B cell (primary cell): Measurements from ENCODE around the gene WDR76. TPM values are rescaled to one million over a fixed set of nuclear protein-coding genes. Genes with fewer than 3 reads are reported as not detected.

ENCODE experiments used
- ATAC-seq: fragments of 200-7000 bp; cut with Tn5 transposase; one replicate; pipeline ENCODE4 v1.10.0; 2021; ENCODE audit warnings: low read depth, mild to moderate bottlenecking, moderate number of reproducible peaks, moderate library complexity
- CTCF ChIA-PET: fragments of 350-600 bp; sonication (Branson Sonifier 250); formaldehyde crosslinking; loops from one replicate; lab custom pipeline; 2021; ENCODE audit warnings: antibody characterized with exemption, inconsistent platforms; lab: Charles Lee
- POLR2A ChIA-PET: fragments of 350-600 bp; sonication (Branson Sonifier 250); formaldehyde crosslinking; loops from one replicate; lab custom pipeline; 2021; ENCODE audit warnings: antibody characterized with exemption; lab: Charles Lee
- DNase-seq: peaks from one replicate; pipeline ENCODE4 v3.0.0; 2013
- H2AFZ ChIP-seq: 2 replicates; pipeline ENCODE4 v1.6.1; 2012; ENCODE audit warnings: mild to moderate bottlenecking, low read depth, low read length; ENCODE audit not compliant: insufficient read depth, poor library complexity, severe bottlenecking
- H3K27ac ChIP-seq, 2 donors: 1 replicate in 1 of 2; 2 replicates in 1 of 2; pipeline ENCODE4 v1.5.1; 2012 to 2013; ENCODE audit warnings: low read length in 2 of 2, mild to moderate bottlenecking in 2 of 2, moderate library complexity in 1 of 2
- H3K27me3 ChIP-seq, 4 experiments: fragments of 200-600 bp in 1 of 4; sonication (generic) in 1 of 4; replicated peaks in 1 of 4; 1 replicate in 2 of 4; 2 replicates in 2 of 4; pipeline versions ENCODE4 v1.6.1 to v1.7.0; 2013 to 2016; ENCODE audit warnings: low read length in 3 of 4, mild to moderate bottlenecking in 2 of 4, mixed read lengths in 1 of 4, moderate library complexity in 1 of 4; ENCODE audit not compliant: insufficient read depth in 4 of 4, control insufficient read depth in 3 of 4; ENCODE audit errors: control extremely low read depth in 1 of 4
- H3K36me3 ChIP-seq, 2 experiments: replicated peaks in 1 of 2; 1 replicate in 1 of 2; 2 replicates in 1 of 2; pipeline versions ENCODE4 v1.6.1 to v1.7.1; 2013; ENCODE audit warnings: low read length in 1 of 2; ENCODE audit not compliant: insufficient read depth in 2 of 2, control insufficient read depth in 1 of 2; ENCODE audit errors: control extremely low read depth in 1 of 2, extremely low read depth in 1 of 2
- H3K4me1 ChIP-seq, 2 donors: fragments of 200-600 bp in 1 of 2; sonication (generic) in 1 of 2; 1 replicate in 1 of 2; 2 replicates in 1 of 2; pipeline versions ENCODE4 v1.5.1 to v1.6.1; 2013 to 2017; ENCODE audit warnings: low read length in 2 of 2; ENCODE audit not compliant: control insufficient read depth in 2 of 2, insufficient read depth in 2 of 2
- H3K4me2 ChIP-seq: replicated peaks from 2 replicates; pipeline ENCODE3; 2012; ENCODE audit warnings: mild to moderate bottlenecking, low read depth, low read length; ENCODE audit not compliant: poor library complexity, severe bottlenecking
- H3K4me3 ChIP-seq, 5 experiments: fragments of 200-600 bp in 1 of 5; sonication (generic) in 1 of 5; 1 replicate in 3 of 5; 2 replicates in 2 of 5; pipeline versions ENCODE4 v1.5.1 to v1.7.0; 2011 to 2016; ENCODE audit warnings: low read length in 4 of 5, mild to moderate bottlenecking in 4 of 5, low read depth in 2 of 5, control low read depth in 1 of 5, moderate library complexity in 1 of 5; ENCODE audit not compliant: insufficient read depth in 1 of 5; ENCODE audit errors: control extremely low read depth in 1 of 5, extremely low read depth in 1 of 5
- H3K79me2 ChIP-seq: fragments of 200-600 bp; sonication (generic); one replicate; pipeline ENCODE4 v1.6.0; 2016; ENCODE audit warnings: low read length; ENCODE audit not compliant: control insufficient read depth, insufficient read depth
- H3K9ac ChIP-seq: fragments of 200-600 bp; sonication (generic); 2 replicates; pipeline ENCODE4 v1.6.1; 2017; ENCODE audit warnings: mild to moderate bottlenecking, low read length, moderate library complexity
- H3K9me3 ChIP-seq, 3 donors: one replicate each; pipeline versions ENCODE4 v1.6.1 to v1.7.1; 2013; ENCODE audit warnings: low read length in 2 of 3; ENCODE audit not compliant: control insufficient read depth in 2 of 3, insufficient read depth in 1 of 3; ENCODE audit errors: control extremely low read depth in 1 of 3
- H4K20me1 ChIP-seq: 2 replicates; pipeline ENCODE4 v1.6.0; 2012; ENCODE audit warnings: mild to moderate bottlenecking, low read length; ENCODE audit not compliant: insufficient read depth, control insufficient read depth, poor library complexity, severe bottlenecking
- H3K27ac Mint-ChIP-seq: one replicate; pipeline ENCODE4 v1.8.0; 2021; ENCODE audit warnings: mixed read lengths
- H3K27me3 Mint-ChIP-seq: one replicate; pipeline ENCODE4 v1.8.0; 2021; ENCODE audit warnings: mixed read lengths
- H3K4me1 Mint-ChIP-seq: one replicate; pipeline ENCODE4 v1.8.0; 2021; ENCODE audit warnings: mixed read lengths
- H3K4me3 Mint-ChIP-seq: one replicate; pipeline ENCODE4 v1.8.0; 2021; ENCODE audit warnings: mixed read lengths
- H3K9me3 Mint-ChIP-seq: one replicate; pipeline ENCODE4 v1.8.0; 2022; ENCODE audit warnings: mixed read lengths; ENCODE audit not compliant: insufficient read depth
- EZH2 ChIP-seq: IDR thresholded peaks from 2 replicates; pipeline ENCODE4 v1.6.1; 2012; ENCODE audit warnings: borderline replicate concordance, low read depth, mild to moderate bottlenecking, moderate library complexity, low read length; ENCODE audit not compliant: insufficient read depth, poor library complexity, severe bottlenecking
- WGBS: methylation state at CpG from one replicate; pipeline ENCODE4 v1.1.5; 2013; ENCODE audit warnings: missing lambda C conversion rate; ENCODE audit not compliant: insufficient coverage; 5-methylcytosine and 5-hydroxymethylcytosine counted together
- intact Hi-C: fragments of 100-400 bp; cut with micrococcal nuclease; formaldehyde crosslinking; loops from one replicate; pipeline ENCODE4 v1.10.0; 2022
- polyA plus RNA-seq: library from polyadenylated mRNA; depleted of rRNA; stranded (reverse); fragments of >200 nt; gene quantifications from 2 replicates; pipeline ENCODE4 v1.2.3, GENCODE V29; 2012
- total RNA-seq, 2 donors: library from RNA; stranded (reverse); fragments of 120-200 nt in 1 of 2; gene quantifications; 1 replicate in 1 of 2; 2 replicates in 1 of 2; pipeline versions ENCODE4 v1.2.3 to v1.2.4, GENCODE V29; 2013 to 2022
- TF ChIP-seq, protein P1 (sequence below): fragments of 200-600 bp; IDR thresholded peaks from one replicate; pipeline ENCODE4 v1.8.0; 2022; ENCODE audit warnings: antibody characterized with exemption, mild to moderate bottlenecking

The WDR76 gene
- total and polyA plus RNA-seq, 2 donors (not counting 1 experiment from before 2014, with no cell fraction given) = 1.9 to 12.7 TPM

- DNase-seq (no peak), ATAC-seq (no peak)
- H2AFZ ChIP-seq = peak overlapping the region; percentile 67
- peak overlapping the region; percentile 93 for H3K4me3 Mint-ChIP-seq
- POLR2A ChIA-PET = interaction anchor here (0.5 to 2.8 kb wide), 5 partner anchors 7 to 50 kb away, joined by 4 to 15 read pairs (median 9); partner anchors contain the start of genes ELL3, HYPK, MFAP1 and SERINC4
- TF ChIP-seq, protein P1, sequence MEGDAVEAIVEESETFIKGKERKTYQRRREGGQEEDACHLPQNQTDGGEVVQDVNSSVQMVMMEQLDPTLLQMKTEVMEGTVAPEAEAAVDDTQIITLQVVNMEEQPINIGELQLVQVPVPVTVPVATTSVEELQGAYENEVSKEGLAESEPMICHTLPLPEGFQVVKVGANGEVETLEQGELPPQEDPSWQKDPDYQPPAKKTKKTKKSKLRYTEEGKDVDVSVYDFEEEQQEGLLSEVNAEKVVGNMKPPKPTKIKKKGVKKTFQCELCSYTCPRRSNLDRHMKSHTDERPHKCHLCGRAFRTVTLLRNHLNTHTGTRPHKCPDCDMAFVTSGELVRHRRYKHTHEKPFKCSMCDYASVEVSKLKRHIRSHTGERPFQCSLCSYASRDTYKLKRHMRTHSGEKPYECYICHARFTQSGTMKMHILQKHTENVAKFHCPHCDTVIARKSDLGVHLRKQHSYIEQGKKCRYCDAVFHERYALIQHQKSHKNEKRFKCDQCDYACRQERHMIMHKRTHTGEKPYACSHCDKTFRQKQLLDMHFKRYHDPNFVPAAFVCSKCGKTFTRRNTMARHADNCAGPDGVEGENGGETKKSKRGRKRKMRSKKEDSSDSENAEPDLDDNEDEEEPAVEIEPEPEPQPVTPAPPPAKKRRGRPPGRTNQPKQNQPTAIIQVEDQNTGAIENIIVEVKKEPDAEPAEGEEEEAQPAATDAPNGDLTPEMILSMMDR = no peak
- no peak for TF ChIP-seq EZH2
- peaks cover 36% of the 10 kb centered on the region for H4K20me1 ChIP-seq
- H3K9me3 Mint-ChIP-seq = no peaks in the 10 kb centered on the region
- H3K4me3 ChIP-seq = peak overlapping the region; percentile 50 to 100 (median 94)
- intact Hi-C loops = loop anchor here (1.0 kb wide), 6 partner anchors 7 to 47 kb away; partner anchors contain the start of genes ELL3, HYPK, MFAP1 and PDIA3
- H3K27me3 ChIP-seq = no peaks in the 10 kb centered on the region
- WGBS = 8% methylated on average over 21 of the region's 33 CpGs
- peak overlapping the region; percentile 96 for H3K27ac ChIP-seq
- peaks cover 28% of the 10 kb centered on the region for H3K79me2 ChIP-seq
- peaks cover 0 to 6% (median 0%) of the 10 kb centered on the region in 3 donors for H3K9me3 ChIP-seq
- H3K4me1 ChIP-seq = peaks cover 37 to 68% of the 10 kb centered on the region in 2 donors
- H3K27me3 Mint-ChIP-seq = no peaks in the 10 kb centered on the region
- peak overlapping the region; percentile 87 for H3K4me2 ChIP-seq
- peaks cover 0 to 41% of the 10 kb centered on the region in 2 experiments for H3K36me3 ChIP-seq
- H3K27ac Mint-ChIP-seq = peak overlapping the region; percentile 93
- CTCF ChIA-PET = interaction anchor here (0.6 to 8.7 kb wide), 3 partner anchors 16 to 26 kb away, joined by 5 to 150 read pairs (median 5); partner anchors contain the start of gene ELL3
- peak overlapping the region; percentile 85 for H3K9ac ChIP-seq
- H3K4me1 Mint-ChIP-seq = peaks cover 65% of the 10 kb centered on the region
These were observed 33.9 kb upstream of the WDR76 start for GRCh38 chr15:43792761-43793476.
